ENCODE results near the gene TMPRSS3. TPM values are rescaled to one million over a fixed set of nuclear protein-coding genes. Genes with fewer than 3 reads are reported as not detected.

The TMPRSS3 gene
- total RNA-seq, 1 donor from 2014 or later = not detected

DNA sequence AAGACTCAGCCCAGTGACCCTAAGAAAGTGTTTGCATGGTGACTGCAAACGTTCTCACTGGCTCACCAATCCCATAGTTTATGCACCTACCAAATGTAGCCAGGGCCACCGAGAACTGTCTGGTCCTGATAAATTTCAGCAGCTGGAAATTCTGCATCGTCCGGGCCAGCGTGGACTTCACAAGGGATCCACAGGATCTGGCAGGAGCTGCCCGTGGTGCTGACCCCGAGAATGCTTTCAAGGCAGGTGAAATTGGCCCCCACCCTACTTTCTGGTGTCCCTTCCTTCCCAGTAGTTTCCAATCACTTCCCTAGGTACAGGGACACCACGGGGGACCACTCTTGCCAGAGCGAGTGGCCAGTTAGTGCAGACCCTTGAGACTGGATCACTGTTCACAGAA lies 34.0 kb upstream of the TMPRSS3 start:
- DNase-seq (ENCODE audit: low spot score) = no peak
- intact Hi-C loops (cut with DNase I) = no loop called here

DNA sequence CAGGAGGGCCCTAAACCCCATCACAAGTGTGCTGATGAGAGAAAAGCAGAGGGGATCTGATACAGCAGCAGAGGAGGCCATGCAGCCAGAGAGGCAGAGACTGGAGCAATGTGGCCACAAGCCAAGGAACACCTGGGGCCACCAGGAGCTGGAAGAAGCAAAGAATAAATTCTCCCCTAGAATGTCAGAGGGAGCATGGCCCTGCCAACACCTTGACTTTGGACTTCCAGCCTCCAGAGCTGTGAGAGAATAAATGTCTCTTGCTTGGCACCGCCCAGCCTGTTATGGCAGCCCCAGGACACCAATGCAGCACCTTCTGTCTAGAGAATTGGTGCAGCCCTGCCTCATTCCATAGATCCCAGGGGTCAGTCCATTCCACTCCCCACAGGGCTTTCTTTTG lies 33.2 kb upstream of the TMPRSS3 start:
- intact Hi-C loops (cut with DNase I) = no loop called here
- no peak for DNase-seq (ENCODE audit: low spot score)

DNA sequence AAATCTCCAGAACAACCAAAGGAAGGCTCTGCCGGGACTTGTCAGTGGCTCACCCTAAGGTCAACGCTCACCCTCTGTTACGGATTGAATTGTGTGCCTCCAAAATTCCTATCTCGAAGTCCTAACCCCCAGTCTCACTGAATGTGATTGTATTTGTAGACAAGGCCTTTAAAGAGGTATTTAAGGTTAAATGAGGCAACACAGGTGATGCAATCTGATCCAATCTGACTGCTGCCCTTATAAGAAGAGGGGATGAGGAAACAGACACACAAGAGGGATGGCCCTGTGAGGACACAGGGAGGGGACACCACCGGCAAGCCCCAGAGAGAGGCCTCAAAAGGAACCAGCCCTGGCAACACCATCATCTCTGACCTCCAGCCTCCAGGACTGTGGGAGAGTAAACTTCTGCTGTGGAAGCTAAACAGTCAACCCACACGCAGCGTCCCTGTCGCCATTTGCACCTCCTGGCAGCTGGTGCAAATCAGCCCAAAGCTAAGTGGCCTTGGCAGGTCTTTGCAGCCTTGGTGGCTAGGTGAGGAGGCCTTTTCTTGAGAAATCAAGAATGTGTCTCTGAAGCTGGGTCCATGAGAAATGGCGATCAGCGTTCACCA lies 32.1 kb upstream of the TMPRSS3 start:
- no peak for DNase-seq (ENCODE audit: low spot score)
- intact Hi-C loops (cut with DNase I) = no loop called here

DNA sequence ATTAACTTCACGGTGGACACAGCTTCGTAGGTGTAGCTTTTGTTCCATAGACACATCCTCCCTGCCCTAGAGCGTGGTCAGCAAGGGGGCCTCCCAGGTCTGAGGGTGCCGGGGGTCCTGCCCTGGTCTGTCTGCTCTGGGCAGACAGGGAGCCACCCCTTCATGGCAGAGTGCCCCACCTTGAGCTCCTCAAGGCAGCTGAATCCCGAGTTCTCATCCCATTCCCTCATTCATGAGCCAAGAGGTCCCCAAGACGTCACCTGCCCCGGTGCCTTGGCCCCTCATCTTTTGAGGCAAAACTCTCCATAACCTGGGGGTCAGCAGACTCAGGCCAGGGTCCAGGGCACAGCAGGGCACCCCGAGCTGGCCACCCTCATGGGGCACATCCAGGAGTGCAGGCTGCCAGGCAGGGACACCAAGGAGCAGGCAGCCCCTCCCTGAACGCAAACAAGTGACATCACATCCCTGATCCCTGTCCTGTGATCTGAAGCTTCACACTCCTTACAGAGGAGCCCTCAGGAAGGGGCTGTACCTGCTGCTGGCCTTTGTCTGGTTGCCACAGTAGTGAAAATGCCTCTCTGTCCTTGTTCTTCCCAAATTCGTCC lies 31.1 kb upstream of the TMPRSS3 start:
- DNase-seq (ENCODE audit: low spot score) = peak; percentile 53
- intact Hi-C loops (cut with DNase I) = no loop called here

DNA sequence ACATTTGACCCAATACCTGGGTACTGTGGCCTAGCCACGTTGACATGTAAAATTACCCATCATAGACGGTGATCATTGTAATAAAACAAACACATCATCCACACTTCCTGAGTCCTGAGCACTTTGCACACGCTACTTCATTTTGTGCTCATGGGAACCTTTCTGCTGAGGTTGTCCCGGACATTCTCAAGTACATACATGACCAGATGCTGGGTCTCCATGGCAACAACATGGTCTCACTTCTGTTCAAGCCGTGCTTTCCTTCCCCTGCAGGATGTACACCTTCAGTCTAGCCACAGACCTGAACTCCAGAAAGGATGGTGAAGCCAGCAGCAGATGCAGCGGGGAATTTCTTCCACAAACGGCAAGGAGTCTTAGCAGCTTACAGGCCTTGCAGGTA lies 30.6 kb upstream of the TMPRSS3 start:
- DNase-seq (ENCODE audit: low spot score) = no peak
- intact Hi-C loops (cut with DNase I) = no loop called here

DNA sequence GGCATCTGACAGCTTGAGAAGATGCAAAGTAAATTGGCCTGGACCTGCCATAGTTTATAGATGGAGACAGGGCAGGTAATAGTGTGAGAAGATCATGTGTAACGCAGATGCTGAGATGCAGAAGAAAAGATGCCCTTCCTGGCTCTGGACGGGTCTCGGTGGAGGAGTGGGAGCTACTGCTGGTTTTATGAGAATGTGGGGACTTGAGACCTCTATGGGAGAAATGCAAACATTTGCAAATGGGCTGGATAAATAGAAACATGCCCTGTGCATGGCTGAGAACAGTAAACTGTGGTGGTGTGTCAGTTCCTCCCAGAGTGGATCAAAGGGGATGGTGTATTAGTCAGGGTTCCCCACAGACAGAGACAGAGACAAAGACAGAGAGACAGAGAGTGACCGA lies 29.7 kb upstream of the TMPRSS3 start:
- peak; percentile 29 for DNase-seq (ENCODE audit: low spot score)
- intact Hi-C loops (cut with DNase I) = no loop called here

DNA sequence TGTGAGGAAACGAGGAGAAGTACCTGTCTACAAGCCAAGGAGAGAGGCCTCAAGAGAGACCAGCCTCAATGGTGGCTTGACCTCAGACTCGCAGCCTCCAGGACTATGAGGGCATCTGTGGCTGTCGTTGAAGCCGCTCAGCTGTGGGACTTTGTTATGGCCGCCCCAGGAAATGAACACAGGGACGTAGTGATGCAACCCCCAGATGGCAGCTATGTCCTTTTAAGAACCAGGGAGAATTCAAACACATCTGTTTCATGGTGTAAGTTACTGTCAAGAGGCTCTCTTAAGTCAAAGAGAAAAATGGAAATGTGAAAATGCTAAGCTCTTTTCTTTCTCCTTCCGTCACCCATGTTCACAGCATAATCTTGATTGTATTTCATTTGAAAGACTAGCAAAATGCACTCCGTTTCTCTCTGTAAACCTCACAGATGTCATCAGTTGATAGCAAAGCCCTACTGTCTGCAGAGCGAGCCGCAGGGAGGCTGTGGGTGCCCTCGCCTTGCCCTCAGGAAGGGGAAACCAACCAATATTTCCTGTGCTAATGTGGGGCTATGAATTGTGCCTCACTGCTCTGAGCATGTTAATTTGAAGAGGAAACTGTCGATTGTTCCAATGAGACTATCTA lies 29.2 kb upstream of the TMPRSS3 start:
- intact Hi-C loops (cut with DNase I) = no loop called here
- DNase-seq (ENCODE audit: low spot score) = peak; percentile 53

DNA sequence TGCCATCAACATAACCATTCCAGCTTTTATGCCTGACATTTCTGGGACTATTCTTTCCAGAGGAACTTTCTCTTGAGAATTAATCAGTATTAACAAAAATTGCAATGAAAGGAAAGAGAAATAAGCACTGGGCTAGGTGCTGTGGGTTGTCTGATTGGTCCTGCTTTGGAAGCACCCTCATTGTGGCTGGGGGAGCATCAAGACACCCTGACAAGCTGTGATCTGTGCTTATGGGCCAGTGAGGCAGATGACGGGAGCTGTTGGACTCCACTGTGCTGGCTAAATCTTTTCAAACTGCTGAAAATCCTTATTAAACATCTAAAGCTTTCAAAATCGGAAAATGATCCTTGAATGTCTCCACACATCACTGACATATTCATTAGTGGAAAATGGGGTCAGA lies 27.8 kb upstream of the TMPRSS3 start:
- peak; percentile 20 for DNase-seq (ENCODE audit: low spot score)
- intact Hi-C loops (cut with DNase I) = no loop called here

DNA sequence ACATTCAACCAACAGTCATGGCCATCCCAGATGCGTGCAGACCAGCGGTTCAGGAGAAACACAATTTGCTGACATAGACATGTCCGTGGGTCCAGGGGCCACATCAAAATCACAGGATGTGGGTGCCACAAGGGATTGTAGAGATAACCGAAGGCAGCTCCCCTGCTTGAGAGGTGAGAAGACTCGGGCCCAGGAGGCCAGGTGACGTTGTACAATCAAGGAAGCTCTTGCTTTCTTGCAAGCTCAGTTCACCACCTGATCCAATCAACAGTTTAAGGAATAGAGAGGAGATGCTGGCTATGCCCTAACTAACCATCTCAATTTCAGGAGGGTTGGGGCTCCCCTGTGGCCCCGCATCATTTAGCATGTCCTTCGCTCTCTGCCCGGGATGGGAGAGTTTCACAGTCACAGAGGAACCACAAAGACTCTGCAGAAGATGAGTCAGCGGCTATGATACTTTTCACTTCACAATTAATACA lies 27.4 kb upstream of the TMPRSS3 start:
- intact Hi-C loops (cut with DNase I) = no loop called here
- DNase-seq (ENCODE audit: low spot score) = peak; percentile 56

DNA sequence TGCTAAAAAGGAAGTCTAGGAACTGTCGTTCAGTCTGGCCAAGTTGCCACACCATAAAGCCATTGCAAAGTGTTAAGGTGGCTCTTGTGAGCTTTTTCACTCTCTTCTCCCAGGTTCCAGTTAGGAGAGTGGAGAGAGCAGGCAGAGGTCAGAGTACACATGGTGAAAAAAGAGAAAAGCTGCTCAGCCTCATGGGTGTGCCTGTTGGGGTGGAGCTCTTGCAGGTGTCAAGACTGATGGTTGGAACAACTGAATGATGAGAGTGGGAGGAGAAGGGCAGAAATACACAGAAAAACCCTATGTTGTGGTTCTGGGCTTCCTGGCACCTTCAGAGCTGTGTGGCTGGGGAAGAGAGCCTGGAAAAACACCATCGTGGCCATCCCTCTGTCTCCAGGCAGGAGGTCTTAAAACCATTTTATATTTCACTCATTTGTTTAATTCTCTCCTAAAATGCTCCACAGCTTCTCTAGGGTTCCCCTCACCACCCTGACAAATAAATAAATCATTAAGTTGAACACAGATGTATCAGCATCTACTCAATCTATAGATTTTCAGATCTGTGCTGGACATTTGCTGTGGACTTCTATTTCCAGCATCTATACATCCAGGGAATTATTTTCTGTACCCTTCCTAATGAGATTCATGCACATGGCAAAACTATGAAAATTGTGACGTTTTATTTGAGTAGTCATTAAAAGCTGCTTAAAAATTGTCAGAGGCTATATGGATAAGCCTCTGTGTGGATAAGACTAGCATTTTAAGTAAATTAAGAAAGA lies 25.4 kb upstream of the TMPRSS3 start:
- intact Hi-C loops (cut with DNase I) = no loop called here
- peak; percentile 58 for DNase-seq (ENCODE audit: low spot score)

DNA sequence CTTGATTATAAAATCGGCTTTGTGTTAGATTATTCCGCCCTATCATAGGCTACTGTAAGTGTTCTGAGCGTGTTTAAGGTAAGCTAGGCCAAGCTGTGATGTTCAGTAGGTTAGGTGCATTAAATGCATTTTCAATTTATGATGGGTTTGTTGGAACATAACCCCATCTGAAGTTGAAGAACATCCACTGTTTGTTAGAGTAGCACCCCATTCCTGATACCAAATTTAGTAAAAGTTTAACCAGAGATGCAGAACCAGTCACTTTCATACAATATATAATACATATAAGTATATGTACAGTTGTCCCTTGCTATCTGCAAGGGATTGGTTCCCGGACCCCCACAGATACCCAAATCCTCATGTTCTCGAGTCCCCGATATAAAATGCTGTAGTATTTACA lies 24.0 kb upstream of the TMPRSS3 start:
- intact Hi-C loops (cut with DNase I) = no loop called here
- no peak for DNase-seq (ENCODE audit: low spot score)

DNA sequence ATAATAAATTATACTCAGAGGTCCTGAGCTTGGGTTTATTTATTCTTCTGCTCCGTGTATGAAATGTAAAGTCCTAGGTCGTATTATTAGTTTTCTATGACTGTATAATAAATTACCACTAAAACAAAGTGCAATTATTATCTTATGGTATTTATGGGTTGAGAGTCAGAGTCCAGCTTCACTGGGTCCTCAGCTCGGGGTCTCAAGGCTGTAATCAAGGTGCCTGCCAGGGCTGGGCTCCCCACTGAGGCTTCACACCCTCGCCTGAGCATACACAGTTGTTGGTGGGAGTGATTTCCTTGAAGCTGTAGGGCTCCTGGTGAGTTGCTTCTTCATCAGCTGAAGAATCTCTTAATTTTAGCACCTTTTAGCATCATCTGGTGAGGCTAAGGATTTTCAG lies 23.0 kb upstream of the TMPRSS3 start:
- DNase-seq (ENCODE audit: low spot score) = no peak
- intact Hi-C loops (cut with DNase I) = no loop called here

DNA sequence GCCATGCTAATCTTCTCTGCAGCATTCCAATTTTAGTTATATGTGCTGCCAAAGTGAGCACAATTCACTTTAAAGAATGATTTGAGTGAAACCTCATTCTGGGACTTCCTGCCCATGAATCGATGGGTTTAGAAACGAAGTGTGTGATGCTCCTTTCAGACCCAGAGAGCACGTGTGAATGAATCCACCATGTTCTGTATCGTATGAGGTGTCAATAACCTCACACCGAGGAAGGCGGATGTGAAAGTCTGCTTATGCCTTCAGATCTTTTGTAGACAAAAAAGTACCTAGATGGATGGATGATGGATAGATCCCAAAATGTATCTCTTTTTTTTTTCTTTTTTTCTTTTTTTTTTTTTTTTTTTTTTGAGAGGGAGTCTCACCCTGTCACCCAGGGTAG lies 21.7 kb upstream of the TMPRSS3 start:
- intact Hi-C loops (cut with DNase I) = no loop called here
- no peak for DNase-seq (ENCODE audit: low spot score)

DNA sequence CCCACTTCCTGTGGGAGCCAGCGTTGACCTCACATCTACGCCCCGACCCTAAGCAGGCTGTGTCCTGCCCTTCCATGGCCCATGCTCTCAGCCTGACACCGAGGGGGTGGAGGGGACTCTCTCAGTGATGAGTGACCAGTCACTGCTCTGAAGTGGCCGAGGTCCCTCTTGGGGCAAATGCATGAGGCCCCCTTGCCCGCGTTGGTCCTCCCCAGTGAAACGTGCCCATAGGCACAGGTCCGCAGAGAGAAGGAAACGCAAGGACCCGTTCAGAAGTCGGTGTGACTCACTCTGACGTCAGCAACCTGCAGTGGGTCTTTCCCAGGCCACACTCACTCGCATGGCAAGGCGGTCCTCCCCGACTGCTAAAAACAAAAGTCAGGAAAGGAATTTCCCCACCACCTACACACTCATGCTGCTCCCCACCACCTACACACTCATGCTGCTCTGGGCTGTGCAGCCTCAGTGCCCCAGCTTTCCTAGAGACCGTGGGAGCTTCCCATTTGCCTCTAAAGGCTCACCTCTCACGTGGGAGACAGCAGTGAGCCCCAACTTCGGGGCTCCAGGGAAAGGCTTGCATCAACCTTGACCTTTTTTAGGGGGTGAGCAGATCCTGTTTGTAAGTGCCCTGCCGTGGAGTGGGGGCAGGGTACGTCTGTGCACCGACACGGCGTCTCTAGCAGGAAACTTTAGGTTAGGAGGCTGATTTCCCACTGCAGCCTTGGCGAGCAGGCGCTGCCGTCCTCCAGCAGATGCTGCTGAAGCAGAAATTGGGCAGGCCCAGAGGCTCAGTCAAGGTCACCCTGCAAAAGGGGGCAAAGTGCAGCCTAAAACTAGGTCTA lies 19.3 kb upstream of the TMPRSS3 start:
- peak; percentile 75 for DNase-seq (ENCODE audit: low spot score)
- intact Hi-C loops (cut with DNase I) = no loop called here

DNA sequence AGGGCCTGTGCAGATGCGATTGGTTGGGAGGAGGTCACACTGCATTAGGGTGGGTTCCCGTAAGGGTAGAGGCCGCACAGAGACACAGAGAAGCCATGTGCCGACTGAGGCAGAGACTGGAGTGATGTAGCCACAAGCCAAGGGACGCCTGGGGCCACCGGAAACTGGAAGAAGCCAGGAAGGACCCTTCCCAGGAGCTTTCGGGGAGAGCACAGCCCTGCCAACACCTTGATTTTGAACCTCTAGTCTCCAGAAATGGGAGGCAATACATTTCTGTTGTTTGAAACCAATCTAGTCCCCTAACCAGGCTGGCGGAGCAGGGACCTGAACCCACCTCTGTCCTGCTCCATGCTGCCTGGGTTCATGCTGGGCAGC lies 18.7 kb upstream of the TMPRSS3 start:
- DNase-seq (ENCODE audit: low spot score) = peak; percentile 27
- intact Hi-C loops (cut with DNase I) = no loop called here

DNA sequence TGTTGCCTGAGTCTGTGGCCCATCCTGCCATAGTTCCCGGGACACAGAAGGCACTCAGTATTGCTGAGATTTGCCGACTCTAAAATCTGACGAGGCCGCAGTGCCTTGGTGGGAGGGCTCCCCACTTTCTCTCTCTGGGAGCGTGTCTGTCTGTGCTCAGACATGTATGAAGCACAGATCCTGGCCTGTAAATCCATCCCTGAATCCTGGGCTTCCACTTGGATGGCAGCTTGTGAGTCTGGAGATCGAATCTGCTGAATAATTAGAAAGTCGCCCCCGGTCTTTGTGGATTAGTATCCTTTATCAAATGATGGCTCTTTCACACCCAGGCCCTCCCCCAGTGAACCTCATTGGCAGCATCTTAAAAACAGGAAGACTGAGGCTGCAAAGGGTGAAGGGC lies 18.2 kb upstream of the TMPRSS3 start:
- DNase-seq (ENCODE audit: low spot score) = no peak
- intact Hi-C loops (cut with DNase I) = no loop called here

DNA sequence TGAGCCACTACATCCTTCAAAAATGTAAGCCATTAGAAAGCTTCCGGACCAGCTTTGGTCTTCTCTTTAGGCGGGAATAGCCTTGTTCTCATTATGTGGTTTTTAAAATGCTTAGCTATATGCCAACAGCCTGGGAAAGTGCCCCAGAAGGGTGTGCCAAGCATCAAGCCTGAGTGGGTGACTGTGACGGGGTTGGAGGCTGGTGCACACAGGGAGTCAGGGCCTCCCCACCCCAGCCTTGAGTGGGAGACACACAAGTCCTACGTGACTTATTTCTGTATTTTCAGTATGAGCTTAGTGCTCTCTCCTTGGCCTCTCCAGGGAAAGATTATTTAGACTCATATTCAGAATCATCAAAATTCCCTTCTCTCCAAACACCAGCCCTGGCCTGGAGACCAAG lies 17.6 kb upstream of the TMPRSS3 start:
- intact Hi-C loops (cut with DNase I) = no loop called here
- no peak for DNase-seq (ENCODE audit: low spot score)

DNA sequence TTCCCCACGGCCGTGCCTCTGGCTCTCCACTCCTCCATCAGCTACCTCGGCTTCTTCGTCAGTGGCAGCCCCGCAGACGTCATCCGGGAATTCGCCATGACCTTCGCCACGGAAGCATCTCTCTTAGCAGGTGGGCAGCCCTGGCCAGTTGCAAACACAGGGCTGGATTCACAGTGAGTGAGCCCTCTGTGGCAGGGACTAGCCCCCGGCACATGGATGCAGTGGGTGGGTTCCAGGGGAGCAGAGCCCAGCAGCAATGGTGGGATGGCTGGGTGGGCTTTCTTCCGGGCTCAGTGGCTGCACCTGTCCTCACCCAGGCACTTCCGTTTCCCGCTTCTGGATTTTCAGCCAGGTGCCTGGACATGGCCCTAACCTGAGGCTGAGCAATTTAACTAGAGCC lies 17.2 kb upstream of the TMPRSS3 start:
- intact Hi-C loops (cut with DNase I) = no loop called here

DNA sequence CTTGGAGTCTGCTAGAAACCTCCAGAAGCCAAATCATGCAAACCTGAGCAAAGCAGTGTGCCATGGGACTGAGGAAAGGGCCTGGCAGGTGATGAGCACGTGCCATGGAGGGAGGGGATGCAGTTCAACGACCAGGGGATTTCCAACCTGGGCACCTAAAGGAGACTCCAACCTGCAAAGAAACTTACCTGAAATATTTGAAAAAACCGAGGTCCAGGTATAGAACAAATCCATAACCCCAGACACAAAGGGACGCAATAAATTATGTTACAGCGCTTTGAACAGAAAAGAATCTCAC lies 16.7 kb upstream of the TMPRSS3 start:
- intact Hi-C loops (cut with DNase I) = no loop called here
- DNase-seq (ENCODE audit: low spot score) = no peak

More for the DNA sequence above, 17.2 kb upstream of the TMPRSS3 start:
- peak; percentile 55 for DNase-seq (ENCODE audit: low spot score)
